Thyroid gland (tissue), 4 donors: Measurements from ENCODE around the gene OR51T1. TPM values are rescaled to one million over a fixed set of nuclear protein-coding genes. Genes with fewer than 3 reads are reported as not detected.

Experiments used
- DNase-seq, 2 donors: peaks; one replicate each; pipeline ENCODE4 v3.0.0-alpha.2; 2019
- H3K27ac ChIP-seq, 3 donors: fragments of 200-600 bp; sonication (generic); 1 replicate in 2 of 3; 2 replicates in 1 of 3; pipeline ENCODE4 v1.5.1; 2016 to 2019; ENCODE audit warnings: mild to moderate bottlenecking in 1 of 3, moderate library complexity in 1 of 3
- H3K27me3 ChIP-seq: fragments of 200-600 bp; sonication (generic); one replicate; pipeline ENCODE4 v1.5.1; 2019
- H3K36me3 ChIP-seq, 2 donors: fragments of 200-600 bp; sonication (generic); one replicate each; pipeline ENCODE4 v1.5.1; 2016 to 2019
- H3K4me1 ChIP-seq, 2 donors: fragments of 200-600 bp; sonication (generic); one replicate each; pipeline ENCODE4 v1.5.1; 2017 to 2019
- H3K4me3 ChIP-seq, 3 donors: fragments of 200-600 bp; sonication (generic); replicated peaks in 1 of 3; 1 replicate in 2 of 3; 2 replicates in 1 of 3; pipeline ENCODE4 v1.5.1; 2016; ENCODE audit warnings: mild to moderate bottlenecking in 1 of 3
- H3K9me3 ChIP-seq: fragments of 200-600 bp; sonication (generic); one replicate; pipeline ENCODE4 v1.5.1; 2017
- POLR2A ChIP-seq, 2 donors: fragments of 450-650 bp; IDR thresholded peaks; one replicate each; pipeline ENCODE4 v1.6.1; 2017; ENCODE audit warnings: antibody characterized with exemption in 2 of 2, mild to moderate bottlenecking in 2 of 2, moderate library complexity in 1 of 2
- WGBS, 2 donors: methylation state at CpG; one replicate each; pipeline ENCODE4 v1.1.5; 2017; 5-methylcytosine and 5-hydroxymethylcytosine counted together
- intact Hi-C: fragments of 100-400 bp; cut with DNase I; formaldehyde crosslinking; loops from one replicate; pipeline ENCODE4 v1.15.1; 2023
- total RNA-seq, 4 donors: library from RNA; depleted of rRNA; stranded (reverse); fragments of >200 nt; gene quantifications; one replicate each; pipeline ENCODE4 v1.2.3, GENCODE V29; 2016
- TF ChIP-seq, protein P1 (sequence below), 6 experiments: fragments of 200-600 bp in 3 of 6; fragments of 450-650 bp in 3 of 6; sonication (generic) in 3 of 6; IDR thresholded peaks; one replicate each; pipeline ENCODE4 v1.5.1; 2016 to 2019; ENCODE audit warnings: antibody characterized with exemption in 6 of 6, mild to moderate bottlenecking in 2 of 6, inconsistent platforms in 1 of 6, moderate library complexity in 1 of 6

OR51T1 gene
- total RNA-seq, 4 donors from 2014 or later = not detected

GRCh38 chr11:4903484-4903883 is 21.8 kb downstream of the OR51T1 start, which contains the start of gene OR51A7:
OR51A7 (plus strand) TSS chr11:4903783; CDS start chr11:4907370, 3,587 bp downstream.
- Histone ChIP-seq H3K9me3 (no peaks in the 10 kb centered on the region), H3K36me3 (no peaks in the 10 kb centered on the region), H3K4me3 (no peak within 1 kb of the TSS), H3K4me1 (no peaks in the 10 kb centered on the region), H3K27me3 (no peaks in the 10 kb centered on the region), H3K27ac (no peak within 1 kb of the TSS)
- intact Hi-C loops = no loop called here
- TF ChIP-seq, protein P1, sequence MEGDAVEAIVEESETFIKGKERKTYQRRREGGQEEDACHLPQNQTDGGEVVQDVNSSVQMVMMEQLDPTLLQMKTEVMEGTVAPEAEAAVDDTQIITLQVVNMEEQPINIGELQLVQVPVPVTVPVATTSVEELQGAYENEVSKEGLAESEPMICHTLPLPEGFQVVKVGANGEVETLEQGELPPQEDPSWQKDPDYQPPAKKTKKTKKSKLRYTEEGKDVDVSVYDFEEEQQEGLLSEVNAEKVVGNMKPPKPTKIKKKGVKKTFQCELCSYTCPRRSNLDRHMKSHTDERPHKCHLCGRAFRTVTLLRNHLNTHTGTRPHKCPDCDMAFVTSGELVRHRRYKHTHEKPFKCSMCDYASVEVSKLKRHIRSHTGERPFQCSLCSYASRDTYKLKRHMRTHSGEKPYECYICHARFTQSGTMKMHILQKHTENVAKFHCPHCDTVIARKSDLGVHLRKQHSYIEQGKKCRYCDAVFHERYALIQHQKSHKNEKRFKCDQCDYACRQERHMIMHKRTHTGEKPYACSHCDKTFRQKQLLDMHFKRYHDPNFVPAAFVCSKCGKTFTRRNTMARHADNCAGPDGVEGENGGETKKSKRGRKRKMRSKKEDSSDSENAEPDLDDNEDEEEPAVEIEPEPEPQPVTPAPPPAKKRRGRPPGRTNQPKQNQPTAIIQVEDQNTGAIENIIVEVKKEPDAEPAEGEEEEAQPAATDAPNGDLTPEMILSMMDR (IDR thresholded peaks at IDR 0.05) = no peak
- TF ChIP-seq POLR2A (IDR thresholded peaks at IDR 0.05) = no peak
- DNase-seq = no peak

- H3K27ac ChIP-seq = no peak overlapping the region
- no peak overlapping the region for H3K4me3 ChIP-seq
- no peak for DNase-seq
- TF ChIP-seq, protein P1 (IDR thresholded peaks at IDR 0.05) = no peak
- no peak for TF ChIP-seq POLR2A (IDR thresholded peaks at IDR 0.05)
- H3K36me3 ChIP-seq = no peaks in the 10 kb centered on the region
- intact Hi-C loops = no loop called here
- H3K27me3 ChIP-seq = no peaks in the 10 kb centered on the region
- H3K9me3 ChIP-seq = no peaks in the 10 kb centered on the region
- no peaks in the 10 kb centered on the region for H3K4me1 ChIP-seq
Observed at GRCh38 chr11:4916581-4916980, 34.9 kb downstream of the OR51T1 start.

- DNase-seq = no peak
- Histone ChIP-seq H3K36me3 (no peaks in the 10 kb centered on the region), H3K9me3 (no peaks in the 10 kb centered on the region), H3K4me3 (no peak within 1 kb of the TSS), H3K27ac (no peak within 1 kb of the TSS), H3K27me3 (no peaks in the 10 kb centered on the region), H3K4me1 (no peaks in the 10 kb centered on the region)
- 79 to 90% methylated on average over 4 of the region's 4 CpGs for WGBS, 2 donors
- intact Hi-C loops = no loop called here
- TF ChIP-seq POLR2A (IDR thresholded peaks at IDR 0.05) = no peak
- TF ChIP-seq, protein P1 (IDR thresholded peaks at IDR 0.05) = no peak
Observed at GRCh38 chr11:4919250-4919649, 37.5 kb downstream of the OR51T1 start, which contains the start of gene OR51G2. OR51G2 (minus strand) TSS chr11:4919350; CDS start chr11:4915663, 3,687 bp downstream.

- H3K9me3 ChIP-seq = no peaks in the 10 kb centered on the region
- DNase-seq = no peak
- H3K4me3 ChIP-seq = no peak overlapping the region
- intact Hi-C loops = no loop called here
- TF ChIP-seq, protein P1 (IDR thresholded peaks at IDR 0.05) = no peak
- no peak for TF ChIP-seq POLR2A (IDR thresholded peaks at IDR 0.05)
- 87 to 91% methylated on average over 1 of the region's 1 CpG for WGBS, 2 donors
- H3K36me3 ChIP-seq = no peaks in the 10 kb centered on the region
- H3K27me3 ChIP-seq = no peaks in the 10 kb centered on the region
- no peaks in the 10 kb centered on the region for H3K4me1 ChIP-seq
- H3K27ac ChIP-seq = no peak overlapping the region
Observed at GRCh38 chr11:4921796-4922195, 40.1 kb downstream of the OR51T1 start.

- DNase-seq = no peak
- H3K27me3 ChIP-seq = no peaks in the 10 kb centered on the region
- no peaks in the 10 kb centered on the region for H3K36me3 ChIP-seq
- no peak for TF ChIP-seq POLR2A (IDR thresholded peaks at IDR 0.05)
- TF ChIP-seq, protein P1 (IDR thresholded peaks at IDR 0.05) = no peak
- H3K4me1 ChIP-seq = no peaks in the 10 kb centered on the region
- WGBS, 2 donors = 79 to 81% methylated on average over 1 of the region's 1 CpG
- no peak overlapping the region for H3K4me3 ChIP-seq
- intact Hi-C loops = no loop called here
- H3K9me3 ChIP-seq = no peaks in the 10 kb centered on the region
- H3K27ac ChIP-seq = no peak overlapping the region
Observed at GRCh38 chr11:4922304-4922703, 40.6 kb downstream of the OR51T1 start.
